Stimulated activated effector memory CD8-positive, alpha-beta T cell treated with anti-CD3 and anti-CD28 coated beads, Interleukin-12 subunit alpha, Interleukin-12 subunit beta, amount 100 ng/mL, for 72 hours (primary cell): ENCODE data around the gene ARFGEF2.
"Not testable (repeated sequence)": the region's sequence is repeated elsewhere in the genome, so short reads cannot be mapped to it uniquely, and the experiment has no call there.

Experiments
- ATAC-seq: fragments of 150-1000 bp; cut with Tn5 transposase; 2 replicates; pipeline ENCODE4 v1.10.0; 2021
- DNase-seq, 2 donors: peaks; one replicate each; pipeline ENCODE4 v3.0.0; 2021 to 2022; ENCODE audit warnings: low spot score in 2 of 2
- H3K27ac Mint-ChIP-seq: one replicate; pipeline ENCODE4 v1.8.0; 2022; ENCODE audit warnings: mild to moderate bottlenecking, mixed read lengths
- H3K36me3 Mint-ChIP-seq: one replicate; pipeline ENCODE4 v1.8.0; 2022; ENCODE audit warnings: mild to moderate bottlenecking, mixed read lengths
- H3K4me1 Mint-ChIP-seq: one replicate; pipeline ENCODE4 v1.8.0; 2022; ENCODE audit warnings: mixed read lengths
- H3K4me3 Mint-ChIP-seq: one replicate; pipeline ENCODE4 v1.8.0; 2022; ENCODE audit warnings: mild to moderate bottlenecking, mixed read lengths
- H3K9me3 Mint-ChIP-seq: one replicate; pipeline ENCODE4 v1.8.0; 2022; ENCODE audit warnings: mixed read lengths

The ARFGEF2 gene

GRCh38 chr20:48971956-48972355, 50.4 kb downstream of the ARFGEF2 start:
- no peak overlapping the region for H3K4me3 Mint-ChIP-seq
- H3K36me3 Mint-ChIP-seq, result peaks cover 99% of the 10 kb centered on the region
- no peaks in the 10 kb centered on the region for H3K4me1 Mint-ChIP-seq

GRCh38 chr20:48972816-48973215, 51.3 kb downstream of the ARFGEF2 start:
- H3K36me3 Mint-ChIP-seq, result peaks cover 96% of the 10 kb centered on the region
- no peaks in the 10 kb centered on the region for H3K4me1 Mint-ChIP-seq
- no peak overlapping the region for H3K4me3 Mint-ChIP-seq
- no peak for DNase-seq
- no peaks in the 10 kb centered on the region for H3K9me3 Mint-ChIP-seq
- no peak for ATAC-seq
- peak overlapping the region; percentile 12 for H3K27ac Mint-ChIP-seq

More at GRCh38 chr20:48971956-48972355, 50.4 kb downstream of the ARFGEF2 start:
- no peaks in the 10 kb centered on the region for H3K9me3 Mint-ChIP-seq
- DNase-seq (no peak), ATAC-seq (no peak)
- no peak overlapping the region for H3K27ac Mint-ChIP-seq

GRCh38 chr20:48975955-48976354, 54.4 kb downstream of the ARFGEF2 start:
- Mint-ChIP-seq H3K36me3 (peaks cover 89% of the 10 kb centered on the region), H3K9me3 (no peaks in the 10 kb centered on the region), H3K27ac (no peak overlapping the region), H3K4me1 (peaks cover 24% of the 10 kb centered on the region), H3K4me3 (no peak overlapping the region)
- no peak for DNase-seq
- ATAC-seq, result no peak

- H3K4me1 Mint-ChIP-seq, result peaks cover 24% of the 10 kb centered on the region
- H3K4me3 Mint-ChIP-seq, H3K9me3 Mint-ChIP-seq, DNase-seq, ATAC-seq: not testable (repeated sequence)
- H3K36me3 Mint-ChIP-seq, result peaks cover 79% of the 10 kb centered on the region
- peak overlapping the region; percentile 66 for H3K27ac Mint-ChIP-seq
Observed at GRCh38 chr20:48979980-48980379, 58.5 kb downstream of the ARFGEF2 start.

GRCh38 chr20:48983423-48984400, 62.2 kb downstream of the ARFGEF2 start:
- H3K9me3 Mint-ChIP-seq, result no peaks in the 10 kb centered on the region
- no peak overlapping the region for H3K27ac Mint-ChIP-seq
- no peak for ATAC-seq
- H3K4me3 Mint-ChIP-seq, result no peak overlapping the region
- no peak for DNase-seq
- H3K36me3 Mint-ChIP-seq, result peaks cover 86% of the 10 kb centered on the region
- peaks cover 19% of the 10 kb centered on the region for H3K4me1 Mint-ChIP-seq

- Mint-ChIP-seq H3K36me3 (peaks cover 86% of the 10 kb centered on the region), H3K4me1 (peaks cover 13% of the 10 kb centered on the region)
- DNase-seq, result no peak
Observed at GRCh38 chr20:48984575-48985219, 63.2 kb downstream of the ARFGEF2 start.

GRCh38 chr20:48986899-48987298, 65.4 kb downstream of the ARFGEF2 start:
- H3K4me1 Mint-ChIP-seq, result no peaks in the 10 kb centered on the region

More at GRCh38 chr20:48984575-48985219, 63.2 kb downstream of the ARFGEF2 start:
- ATAC-seq, result no peak
- H3K27ac Mint-ChIP-seq, result no peak overlapping the region
- no peaks in the 10 kb centered on the region for H3K9me3 Mint-ChIP-seq
- H3K4me3 Mint-ChIP-seq, result no peak overlapping the region

GRCh38 chr20:48990467-48990866, 69.0 kb downstream of the ARFGEF2 start:
- H3K27ac Mint-ChIP-seq, result no peak overlapping the region
- ATAC-seq (no peak), DNase-seq (no peak)
- no peaks in the 10 kb centered on the region for H3K4me1 Mint-ChIP-seq
- no peaks in the 10 kb centered on the region for H3K9me3 Mint-ChIP-seq
- H3K4me3 Mint-ChIP-seq, result no peak overlapping the region
- peaks cover 98% of the 10 kb centered on the region for H3K36me3 Mint-ChIP-seq

More at GRCh38 chr20:48986899-48987298, 65.4 kb downstream of the ARFGEF2 start:
- Mint-ChIP-seq H3K36me3 (peaks cover 88% of the 10 kb centered on the region), H3K4me3 (no peak overlapping the region), H3K9me3 (no peaks in the 10 kb centered on the region), H3K27ac (no peak overlapping the region)
- no peak for ATAC-seq
- DNase-seq, result no peak

- H3K36me3 Mint-ChIP-seq, result peaks cover 100% of the 10 kb centered on the region
- no peaks in the 10 kb centered on the region for H3K4me1 Mint-ChIP-seq
- no peaks in the 10 kb centered on the region for H3K9me3 Mint-ChIP-seq
- H3K27ac Mint-ChIP-seq, result no peak overlapping the region
- ATAC-seq (no peak), DNase-seq (no peak)
- H3K4me3 Mint-ChIP-seq, result no peak overlapping the region
Observed at GRCh38 chr20:48995589-48995988, 74.1 kb downstream of the ARFGEF2 start.

GRCh38 chr20:48999890-49000870, 78.7 kb downstream of the ARFGEF2 start:
- Mint-ChIP-seq H3K4me1 (no peaks in the 10 kb centered on the region), H3K27ac (no peak overlapping the region), H3K9me3 (no peaks in the 10 kb centered on the region), H3K36me3 (peaks cover 86% of the 10 kb centered on the region), H3K4me3 (no peak overlapping the region)
- DNase-seq (no peak), ATAC-seq (no peak)

GRCh38 chr20:49001741-49002140, 80.2 kb downstream of the ARFGEF2 start:
- Mint-ChIP-seq H3K4me1 (no peaks in the 10 kb centered on the region), H3K36me3 (peaks cover 86% of the 10 kb centered on the region), H3K9me3 (no peaks in the 10 kb centered on the region), H3K4me3 (no peak overlapping the region), H3K27ac (no peak overlapping the region)
- ATAC-seq (no peak), DNase-seq (no peak)

- H3K27ac Mint-ChIP-seq, result peak overlapping the region; percentile 43
- DNase-seq (no peak), ATAC-seq (no peak)
- peaks cover 86% of the 10 kb centered on the region for H3K36me3 Mint-ChIP-seq
- no peak overlapping the region for H3K4me3 Mint-ChIP-seq
- H3K4me1 Mint-ChIP-seq, result no peaks in the 10 kb centered on the region
- H3K9me3 Mint-ChIP-seq, result no peaks in the 10 kb centered on the region
Observed at GRCh38 chr20:49006446-49006980, 85.0 kb downstream of the ARFGEF2 start.

GRCh38 chr20:49009899-49010631, 88.6 kb downstream of the ARFGEF2 start:
- H3K4me1 Mint-ChIP-seq, result no peaks in the 10 kb centered on the region
- no peak for ATAC-seq
- peaks cover 99% of the 10 kb centered on the region for H3K36me3 Mint-ChIP-seq
- H3K27ac Mint-ChIP-seq, result no peak overlapping the region
- no peak overlapping the region for H3K4me3 Mint-ChIP-seq
- no peaks in the 10 kb centered on the region for H3K9me3 Mint-ChIP-seq
- no peak for DNase-seq

GRCh38 chr20:49024220-49024619, 102.7 kb downstream of the ARFGEF2 start:
- Mint-ChIP-seq H3K4me1 (no peaks in the 10 kb centered on the region), H3K4me3 (no peak overlapping the region), H3K36me3 (peaks cover 99% of the 10 kb centered on the region), H3K27ac (no peak overlapping the region), H3K9me3 (no peaks in the 10 kb centered on the region)
- ATAC-seq, result peak; percentile 65
- no peak for DNase-seq
